Mononuclear cell (primary cell): ENCODE results near the gene NR1I3. TPM values are rescaled to one million over a fixed set of nuclear protein-coding genes. Genes with fewer than 3 reads are reported as not detected.

Experiments used
- H3K27me3 ChIP-seq: 2 replicates; pipeline ENCODE4 v1.6.0; 2011; ENCODE audit warnings: low read length, control low read depth; ENCODE audit not compliant: insufficient read depth
- H3K4me1 ChIP-seq: 2 replicates; pipeline ENCODE4 v1.5.1; 2011; ENCODE audit warnings: mild to moderate bottlenecking, low read length, control low read depth; ENCODE audit not compliant: insufficient read depth
- H3K4me3 ChIP-seq: 2 replicates; pipeline ENCODE4 v1.5.1; 2011; ENCODE audit warnings: mild to moderate bottlenecking, low read length, moderate library complexity
- H3K9me3 ChIP-seq: 2 replicates; pipeline ENCODE4 v1.5.1; 2011; ENCODE audit warnings: low read depth, mild to moderate bottlenecking, control low read depth, low read length
- total RNA-seq: library from RNA; depleted of rRNA; stranded (reverse); fragments of >200 nt; gene quantifications from one replicate; pipeline ENCODE4 v1.2.3, GENCODE V29; 2012

NR1I3 gene
- total RNA-seq, 1 donor, result 0.31 TPM

DNA sequence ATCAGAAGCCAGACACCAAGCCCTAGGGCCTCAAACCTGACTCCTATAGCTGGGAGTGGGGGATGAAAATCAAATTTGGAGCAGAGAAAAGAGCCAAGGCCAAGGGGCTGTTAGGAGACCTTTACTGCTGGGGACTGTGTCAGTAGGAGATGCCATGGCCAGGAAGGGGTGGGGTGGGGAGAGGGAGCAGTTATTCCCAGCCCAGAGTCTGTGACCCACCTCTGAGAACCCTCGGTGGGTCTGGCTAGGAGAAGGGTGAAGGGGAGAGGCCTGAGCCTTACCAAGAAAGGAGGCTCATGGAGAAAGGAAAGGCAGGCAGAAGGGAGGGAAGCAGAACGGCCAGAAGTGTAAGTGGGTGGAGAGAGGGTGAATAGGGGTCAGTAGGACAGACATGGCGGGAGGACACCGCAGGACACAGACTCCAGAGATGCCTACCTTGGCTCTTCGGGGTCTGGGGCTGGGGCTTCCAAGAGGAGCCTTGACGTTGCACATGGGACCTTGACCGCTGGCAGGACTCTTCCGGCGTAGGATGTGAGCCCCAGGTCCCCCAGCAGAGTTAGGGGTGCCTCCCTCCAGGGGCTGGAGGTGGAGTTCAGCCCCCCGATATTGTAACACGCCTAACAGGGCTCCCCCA lies 40.3 kb downstream of the NR1I3 start:
- Histone ChIP-seq H3K9me3 (no peaks in the 10 kb centered on the region), H3K4me1 (peaks cover 59% of the 10 kb centered on the region), H3K27me3 (no peaks in the 10 kb centered on the region)

DNA sequence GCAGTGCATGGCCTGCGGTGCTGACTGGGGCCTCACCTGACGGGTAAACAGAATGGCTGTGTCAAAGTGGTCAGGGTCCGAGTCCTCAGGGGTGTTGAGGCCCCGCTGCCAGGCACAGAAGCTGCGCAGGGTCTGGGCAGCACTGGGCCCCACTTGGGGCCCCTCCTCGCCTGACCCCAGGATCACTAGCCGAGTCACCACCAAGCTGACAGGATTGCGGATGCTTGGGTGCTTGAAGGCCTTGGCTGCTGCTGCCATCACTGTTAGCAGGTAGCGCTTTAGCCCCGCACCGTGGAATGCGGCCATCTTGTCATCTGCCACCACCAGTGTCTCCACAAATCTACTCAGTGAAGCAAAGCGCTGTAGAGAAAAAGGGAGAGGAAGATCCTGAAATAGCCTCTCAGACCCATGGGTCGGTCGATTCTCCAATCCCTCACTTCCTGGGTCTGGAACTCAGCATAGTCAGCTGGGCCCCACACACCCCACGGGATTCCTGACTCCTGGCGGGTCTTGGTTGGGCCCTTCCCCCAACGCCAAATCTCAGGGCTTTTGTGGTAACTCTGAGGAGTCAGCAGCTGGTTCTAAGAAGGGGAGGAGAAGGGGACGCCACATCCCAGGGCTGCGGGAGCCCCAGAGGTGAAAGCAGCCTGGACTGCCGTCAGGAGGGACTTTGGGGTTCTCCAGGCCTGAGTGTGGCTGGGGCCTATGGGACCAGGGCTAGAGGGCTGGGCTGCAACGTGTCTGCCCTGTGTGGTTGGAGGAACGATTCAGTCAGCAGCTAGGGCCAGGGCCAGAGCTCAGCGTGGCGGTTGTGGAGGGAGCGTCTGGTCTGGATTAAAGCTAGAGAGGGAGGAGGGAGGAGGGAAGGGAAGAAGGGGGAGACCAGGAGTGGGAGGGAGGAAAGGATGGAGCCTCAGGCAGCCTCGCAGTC lies 41.2 kb downstream of the NR1I3 start:
- Histone ChIP-seq H3K9me3 (no peaks in the 10 kb centered on the region), H3K27me3 (no peaks in the 10 kb centered on the region), H3K4me3 (no peak overlapping the region), H3K4me1 (peaks cover 63% of the 10 kb centered on the region)

More for the DNA sequence above, 40.3 kb downstream of the NR1I3 start:
- H3K4me3 ChIP-seq, result no peak overlapping the region

DNA sequence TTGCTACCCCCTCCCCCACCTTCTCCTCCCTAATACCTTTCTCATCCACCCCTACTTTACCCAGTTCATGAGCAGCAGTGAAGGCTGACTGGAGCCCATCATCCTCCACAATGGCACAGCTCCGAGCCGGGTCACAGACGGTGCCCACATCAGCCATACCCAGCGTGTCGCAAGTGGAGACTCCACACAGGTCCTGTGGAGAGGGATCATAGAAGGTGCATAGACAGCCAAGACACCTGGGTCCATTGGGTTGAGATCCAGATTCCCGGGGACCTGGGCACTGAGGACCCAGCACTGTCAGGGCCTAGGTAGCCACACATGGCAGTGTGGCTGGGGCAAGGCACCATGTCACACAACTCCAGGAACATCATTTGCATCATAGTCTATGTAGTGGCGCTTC lies 41.9 kb downstream of the NR1I3 start:
- H3K4me3 ChIP-seq, result no peak overlapping the region
- no peaks in the 10 kb centered on the region for H3K27me3 ChIP-seq
- H3K9me3 ChIP-seq, result no peaks in the 10 kb centered on the region
- peaks cover 56% of the 10 kb centered on the region for H3K4me1 ChIP-seq

DNA sequence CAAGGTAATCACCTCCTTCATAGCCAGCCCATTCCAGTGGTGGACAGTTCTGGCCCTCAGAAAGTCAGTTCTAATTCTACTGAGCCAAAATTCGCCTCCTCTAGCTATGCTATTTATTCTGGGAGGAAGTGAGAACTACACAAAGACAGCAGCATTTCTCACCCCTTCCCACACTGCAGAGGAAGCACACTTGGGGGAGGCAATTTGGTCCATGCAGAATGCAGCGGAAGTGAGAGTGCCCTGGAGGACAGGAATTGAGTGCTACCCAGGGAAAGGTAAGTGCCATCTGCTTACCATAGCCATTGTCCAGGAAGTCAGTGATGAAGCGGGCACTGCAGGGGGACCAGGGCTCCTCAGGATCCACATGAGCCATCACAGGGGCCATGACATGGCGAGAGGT lies 42.8 kb downstream of the NR1I3 start:
- H3K9me3 ChIP-seq, result no peaks in the 10 kb centered on the region
- H3K4me1 ChIP-seq, result peaks cover 46% of the 10 kb centered on the region
- no peaks in the 10 kb centered on the region for H3K27me3 ChIP-seq
- H3K4me3 ChIP-seq, result no peak overlapping the region

DNA sequence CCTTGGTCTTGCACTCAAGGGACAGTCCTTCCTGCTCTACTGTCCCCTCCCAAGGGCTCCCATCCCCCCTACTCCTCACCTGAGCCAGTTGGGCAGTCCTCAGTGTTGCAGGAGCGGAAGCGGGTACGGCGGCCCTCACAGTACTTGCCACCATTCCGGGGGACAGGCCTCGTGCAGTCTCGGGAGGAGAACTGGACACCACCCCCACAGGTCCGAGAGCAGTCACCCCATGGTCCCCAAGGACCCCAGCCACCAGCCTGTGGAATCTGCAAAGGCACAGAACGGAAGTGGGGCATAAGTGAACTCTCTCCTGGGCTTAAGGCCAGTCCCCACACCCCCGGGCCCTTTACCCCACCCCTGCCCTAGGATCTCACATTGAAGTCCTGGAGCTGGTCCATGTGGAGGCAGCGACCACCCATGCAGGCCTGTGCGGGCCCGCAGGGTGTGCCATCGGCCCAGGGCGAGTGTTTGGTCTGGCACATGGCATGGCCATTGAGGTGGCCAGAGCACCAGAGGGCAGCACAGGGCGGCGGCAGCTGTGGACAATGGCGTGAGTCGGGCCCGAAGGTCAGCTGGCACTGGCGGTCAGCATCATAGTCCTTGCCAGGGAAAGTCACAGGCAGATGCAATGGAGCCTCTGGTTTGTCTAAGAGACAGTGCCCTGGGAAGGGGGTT lies 44.3 kb downstream of the NR1I3 start:
- Histone ChIP-seq H3K27me3 (no peaks in the 10 kb centered on the region), H3K9me3 (no peaks in the 10 kb centered on the region), H3K4me1 (peaks cover 52% of the 10 kb centered on the region), H3K4me3 (no peak overlapping the region)

DNA sequence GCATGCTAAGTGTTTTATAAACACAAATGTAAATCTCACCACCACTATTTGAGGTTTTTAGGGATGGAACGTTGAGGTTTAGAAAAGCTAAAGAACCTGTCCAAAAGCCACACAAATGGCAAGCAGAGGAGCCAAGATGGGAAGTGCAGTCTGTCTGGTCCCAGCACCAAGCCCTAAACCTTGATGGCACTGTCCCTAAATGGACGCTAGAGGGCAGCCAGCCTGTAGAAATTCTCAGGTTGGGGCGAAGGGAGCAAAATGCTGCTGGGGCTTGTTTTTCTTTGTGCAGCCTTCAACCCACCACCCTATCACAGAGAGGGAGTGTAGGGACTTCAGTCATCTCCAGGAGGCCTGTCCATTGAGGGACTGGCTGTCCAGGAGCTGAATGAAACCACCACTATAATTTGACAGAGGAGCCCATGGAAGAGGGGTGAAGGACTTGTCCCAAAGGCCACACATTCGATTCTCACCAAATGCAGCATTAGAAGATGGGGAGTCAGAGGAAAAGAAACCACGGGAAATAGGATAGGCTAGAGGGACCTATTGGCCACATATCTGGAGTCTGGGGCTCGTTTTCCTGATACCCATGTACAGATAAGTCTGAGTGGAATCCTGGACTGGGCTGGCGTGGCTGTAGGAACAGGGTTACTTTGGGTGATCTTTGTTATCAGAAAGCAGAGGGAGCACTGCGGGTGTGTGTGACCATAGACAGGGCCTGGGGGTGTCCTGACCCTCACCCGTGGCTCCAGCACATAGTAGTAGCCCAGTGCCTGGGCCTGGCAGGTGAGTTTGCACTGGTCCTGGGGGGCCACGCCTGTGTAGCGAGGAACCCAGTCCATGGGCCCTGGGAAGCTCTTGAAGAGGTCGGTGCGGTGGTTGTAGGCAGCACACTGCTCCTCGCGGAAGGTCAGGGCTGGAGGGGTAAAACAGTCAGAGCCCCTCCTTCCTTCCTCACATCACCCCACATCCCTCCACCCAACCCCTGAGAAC lies 45.2 kb downstream of the NR1I3 start:
- H3K27me3 ChIP-seq, result no peaks in the 10 kb centered on the region
- H3K4me1 ChIP-seq, result peaks cover 61% of the 10 kb centered on the region
- H3K4me3 ChIP-seq, result no peak overlapping the region
- H3K9me3 ChIP-seq, result no peaks in the 10 kb centered on the region

DNA sequence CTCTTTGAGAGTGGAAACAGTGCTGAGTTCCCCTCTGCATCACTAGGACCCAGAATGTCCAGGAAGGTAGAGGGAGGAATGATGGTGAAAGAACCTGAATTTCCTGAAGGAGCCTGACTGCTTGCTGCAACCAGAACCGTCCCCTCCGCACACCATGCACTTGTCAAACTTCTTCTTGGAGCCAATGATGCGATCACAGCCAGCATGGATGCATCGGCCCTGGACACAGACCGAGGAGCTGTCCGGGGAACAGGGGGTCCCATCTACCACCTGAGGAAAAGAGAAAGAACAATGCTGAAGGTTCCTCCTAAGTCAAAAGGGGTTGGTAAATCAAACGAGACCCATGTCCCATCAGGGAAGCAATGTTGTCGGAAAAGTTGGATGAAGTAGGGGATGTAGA lies 46.0 kb downstream of the NR1I3 start:
- H3K9me3 ChIP-seq, result no peaks in the 10 kb centered on the region
- peaks cover 69% of the 10 kb centered on the region for H3K4me1 ChIP-seq
- H3K27me3 ChIP-seq, result no peaks in the 10 kb centered on the region
- H3K4me3 ChIP-seq, result no peak overlapping the region

DNA sequence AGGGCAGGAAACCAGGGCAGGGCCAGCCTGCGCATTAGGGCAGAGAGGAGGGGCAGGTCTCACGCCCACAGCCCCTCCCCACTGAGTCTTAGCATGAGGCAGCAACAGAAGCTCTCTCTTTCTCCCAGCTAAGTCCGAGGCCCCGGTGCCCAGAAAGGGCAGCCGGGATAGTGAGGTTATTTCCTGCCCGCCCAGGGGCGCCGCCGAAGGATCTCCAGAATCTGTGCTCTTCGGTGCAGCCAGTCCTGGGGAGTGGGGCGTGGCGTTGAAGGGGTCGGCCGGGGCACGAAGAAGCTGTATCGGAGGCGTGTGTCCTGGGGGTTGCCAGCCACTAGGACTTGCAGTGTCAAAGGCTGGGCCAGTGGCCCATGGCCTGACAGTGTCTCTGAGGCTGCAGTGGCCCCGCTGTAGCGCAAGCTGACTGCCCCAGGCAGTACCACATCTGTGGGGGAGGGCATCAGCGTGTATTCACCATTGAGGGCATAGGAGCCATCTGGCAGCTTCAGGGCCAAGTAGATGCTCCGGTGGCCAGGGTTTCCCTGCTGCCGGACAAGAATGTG lies 47.0 kb downstream of the NR1I3 start:
- Histone ChIP-seq H3K27me3 (no peaks in the 10 kb centered on the region), H3K4me3 (no peak overlapping the region), H3K4me1 (peaks cover 77% of the 10 kb centered on the region), H3K9me3 (no peaks in the 10 kb centered on the region)

DNA sequence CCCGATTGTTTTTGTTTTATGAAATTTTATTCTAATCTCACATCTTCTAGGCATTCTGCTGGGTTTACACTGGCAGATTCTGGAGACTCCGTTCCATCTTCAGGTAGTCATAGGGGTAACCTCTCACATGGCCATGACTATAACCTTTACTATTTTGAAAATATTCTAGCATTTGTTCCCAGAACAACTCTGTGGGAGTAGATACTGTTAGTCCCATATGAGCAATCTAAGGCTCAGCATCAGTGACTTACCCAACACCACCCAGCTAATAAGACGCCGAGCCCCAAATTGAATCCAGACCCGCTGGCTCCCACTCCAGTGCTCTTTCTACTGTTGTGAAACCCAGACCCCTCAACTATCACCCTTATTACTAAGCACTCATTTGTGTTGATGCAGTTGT lies 49.0 kb downstream of the NR1I3 start:
- H3K27me3 ChIP-seq, result no peaks in the 10 kb centered on the region
- H3K4me1 ChIP-seq, result peaks cover 77% of the 10 kb centered on the region
- H3K9me3 ChIP-seq, result no peaks in the 10 kb centered on the region
- H3K4me3 ChIP-seq, result no peak overlapping the region

DNA sequence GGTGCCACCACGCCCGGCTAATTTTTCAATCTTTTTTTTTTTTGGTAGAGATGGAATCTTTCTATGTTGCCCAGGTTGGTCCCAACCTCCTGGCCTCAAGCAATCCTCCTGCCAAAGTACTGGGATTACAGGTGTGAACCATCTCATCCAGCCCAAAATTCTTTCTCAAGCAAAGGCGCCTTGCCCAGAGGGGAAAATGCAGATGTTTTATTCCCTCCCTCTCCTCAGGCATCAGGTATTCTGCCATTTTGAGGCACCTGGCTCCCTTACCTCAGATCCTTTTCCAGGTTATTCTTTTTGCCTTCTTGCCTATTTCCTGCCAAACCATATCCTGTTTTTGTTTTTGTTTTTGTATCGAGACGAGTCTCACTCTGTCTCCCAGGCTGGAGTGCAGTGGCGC lies 49.6 kb downstream of the NR1I3 start:
- H3K27me3 ChIP-seq, result no peaks in the 10 kb centered on the region
- H3K4me3 ChIP-seq, result no peak overlapping the region
- H3K4me1 ChIP-seq, result peaks cover 77% of the 10 kb centered on the region
- H3K9me3 ChIP-seq, result no peaks in the 10 kb centered on the region

DNA sequence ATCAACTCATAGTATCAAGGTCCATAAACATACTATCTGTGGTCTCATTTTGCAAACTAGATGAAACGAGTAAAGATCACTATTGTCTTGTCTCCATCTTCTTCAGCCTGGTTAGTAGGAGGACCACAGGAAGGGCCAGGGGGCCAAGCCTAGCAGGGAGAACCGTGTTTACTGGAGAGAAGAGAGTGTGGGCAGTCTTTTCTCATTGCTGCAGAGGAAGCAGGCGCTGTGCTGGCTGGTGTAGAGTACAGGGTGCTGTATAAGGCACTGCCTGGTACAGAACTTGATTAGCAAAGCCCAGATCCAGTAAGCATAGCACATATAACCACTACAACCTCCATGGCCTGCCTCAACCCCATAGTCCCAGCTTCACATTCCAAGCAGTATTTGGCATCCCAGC lies 50.7 kb downstream of the NR1I3 start:
- H3K4me3 ChIP-seq, result no peak overlapping the region

DNA sequence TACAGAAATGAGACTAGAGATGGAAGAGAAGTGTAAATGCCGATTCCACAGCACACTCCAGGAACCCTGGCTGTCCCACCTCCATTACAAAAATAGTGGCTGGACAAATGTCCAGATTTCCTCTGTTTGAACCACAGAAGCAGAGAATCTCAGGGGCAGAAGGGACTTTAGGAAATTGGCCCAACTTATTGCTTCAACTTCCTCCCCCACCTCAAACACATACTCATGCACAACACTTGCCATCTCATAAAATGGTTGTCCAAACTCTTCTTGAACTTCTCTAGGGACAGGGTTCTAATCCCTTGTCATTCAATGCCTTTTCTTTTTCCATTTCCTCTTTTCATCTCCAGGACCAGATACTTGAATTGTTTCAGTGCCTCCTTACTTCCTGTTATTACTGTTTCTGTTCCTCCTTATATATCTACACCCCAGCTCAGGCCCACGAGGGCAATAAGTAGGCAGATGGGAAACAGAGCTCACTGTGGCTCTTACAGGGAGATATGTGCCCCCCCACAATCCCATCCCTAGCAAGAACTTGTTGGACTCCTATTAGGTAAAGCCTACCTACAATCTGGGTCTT lies 52.2 kb downstream of the NR1I3 start:
- Histone ChIP-seq H3K9me3 (no peaks in the 10 kb centered on the region), H3K27me3 (no peaks in the 10 kb centered on the region), H3K4me3 (no peak overlapping the region), H3K4me1 (peaks cover 87% of the 10 kb centered on the region)

More for the DNA sequence above, 50.7 kb downstream of the NR1I3 start:
- Histone ChIP-seq H3K4me1 (peaks cover 77% of the 10 kb centered on the region), H3K27me3 (no peaks in the 10 kb centered on the region), H3K9me3 (no peaks in the 10 kb centered on the region)

DNA sequence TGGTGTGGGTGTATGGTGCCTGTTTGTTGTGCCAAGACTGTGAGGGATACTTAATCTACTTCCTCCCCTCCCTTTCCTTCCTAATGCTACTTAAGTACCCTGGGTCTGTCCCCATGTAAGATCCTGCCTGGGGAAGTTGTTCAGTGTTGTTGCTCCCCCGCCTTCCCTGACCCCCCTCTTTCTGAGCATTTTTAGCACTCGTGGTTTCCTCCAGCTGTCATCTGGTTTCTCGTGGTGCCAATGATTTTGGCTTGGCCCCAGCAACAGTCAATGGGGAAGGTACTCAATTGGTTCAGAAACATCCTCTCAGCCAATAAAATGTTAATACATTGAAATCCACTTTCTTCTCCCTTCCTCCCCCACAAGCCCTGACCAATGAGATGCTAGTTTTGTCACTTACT lies 52.7 kb downstream of the NR1I3 start:
- no peaks in the 10 kb centered on the region for H3K27me3 ChIP-seq
- H3K9me3 ChIP-seq, result no peaks in the 10 kb centered on the region
- peaks cover 92% of the 10 kb centered on the region for H3K4me1 ChIP-seq
- H3K4me3 ChIP-seq, result no peak overlapping the region

DNA sequence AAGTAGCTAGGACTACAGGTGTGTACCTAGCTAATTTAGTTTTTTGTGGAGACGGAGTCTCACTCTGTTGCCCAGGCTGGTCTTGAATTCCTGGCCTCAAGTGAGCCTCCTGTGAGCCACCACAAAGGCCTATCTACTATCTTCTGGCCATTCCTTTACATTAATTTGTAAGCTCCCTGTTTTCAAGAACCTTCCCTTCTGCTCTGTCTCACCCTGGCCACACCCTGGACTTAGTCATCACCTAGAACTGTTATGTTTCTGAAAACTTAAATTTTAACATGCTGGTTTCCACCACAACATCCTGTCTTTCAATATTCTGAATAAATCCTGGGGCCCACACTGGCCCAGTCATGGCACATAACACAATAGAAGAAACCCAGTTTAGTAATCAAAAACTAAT lies 55.8 kb downstream of the NR1I3 start:
- no peaks in the 10 kb centered on the region for H3K9me3 ChIP-seq
- H3K27me3 ChIP-seq, result no peaks in the 10 kb centered on the region
- peaks cover 78% of the 10 kb centered on the region for H3K4me1 ChIP-seq
- H3K4me3 ChIP-seq, result no peak overlapping the region
